GM23338 (cell line): ENCODE data around the gene MFNG. TPM values are rescaled to one million over a fixed set of nuclear protein-coding genes. Genes with fewer than 3 reads are reported as not detected.

Experiments used
- CREB1 ChIP-seq: fragments of 250-450 bp; sonication (Bioruptor Pico); IDR thresholded peaks from 2 replicates; pipeline ENCODE4 v1.5.0; 2020; ENCODE audit warnings: low read depth, mild to moderate bottlenecking, moderate library complexity
- CTCF ChIP-seq, 2 experiments: fragments of 200-600 bp in 1 of 2; sonication (generic) in 1 of 2; conservative IDR thresholded peaks; 2 replicates each; pipeline versions ENCODE4 v1.5.1 to v1.6.1; 2016 to 2017; ENCODE audit warnings: antibody characterized with exemption in 2 of 2, low read depth in 2 of 2, mild to moderate bottlenecking in 2 of 2, moderate library complexity in 1 of 2
- STAT1 ChIP-seq: IDR thresholded peaks from one replicate; pipeline ENCODE4 v1.6.1; 2016; ENCODE audit warnings: antibody characterized with exemption; ENCODE audit not compliant: unreplicated experiment
- ZNF114 ChIP-seq: fragments of 250-450 bp; sonication (Bioruptor Pico); IDR thresholded peaks from 2 replicates; pipeline ENCODE4 v1.5.0; 2020; ENCODE audit warnings: mild to moderate bottlenecking, moderate library complexity
- ZNF331 ChIP-seq: fragments of 250-450 bp; sonication (Bioruptor Pico); IDR thresholded peaks from 2 replicates; pipeline ENCODE4 v1.5.0; 2020; ENCODE audit warnings: low read depth, mild to moderate bottlenecking, moderate library complexity
- polyA plus RNA-seq: library from polyadenylated mRNA; unstranded; fragments of >200 nt; fragmentation: Nextera tagmentation; extraction: Ambion mirVana; gene quantifications from 2 replicates; pipeline ENCODE4 v1.2.1, GENCODE V29; 2016
- total RNA-seq: library from RNA; depleted of rRNA; stranded (reverse); fragments of >200 nt; shearing (Covaris generic); gene quantifications from 2 replicates; pipeline ENCODE4 v1.2.3, GENCODE V29; 2014
- TF ChIP-seq, protein P1 (sequence below): fragments of 250-450 bp; sonication (Bioruptor Pico); IDR thresholded peaks from 2 replicates; pipeline ENCODE4 v1.5.0; 2020; ENCODE audit warnings: mild to moderate bottlenecking, moderate library complexity

MFNG gene
- total and polyA plus RNA-seq, 2 experiments from 2014 or later = 1.4 to 1.9 TPM

DNA sequence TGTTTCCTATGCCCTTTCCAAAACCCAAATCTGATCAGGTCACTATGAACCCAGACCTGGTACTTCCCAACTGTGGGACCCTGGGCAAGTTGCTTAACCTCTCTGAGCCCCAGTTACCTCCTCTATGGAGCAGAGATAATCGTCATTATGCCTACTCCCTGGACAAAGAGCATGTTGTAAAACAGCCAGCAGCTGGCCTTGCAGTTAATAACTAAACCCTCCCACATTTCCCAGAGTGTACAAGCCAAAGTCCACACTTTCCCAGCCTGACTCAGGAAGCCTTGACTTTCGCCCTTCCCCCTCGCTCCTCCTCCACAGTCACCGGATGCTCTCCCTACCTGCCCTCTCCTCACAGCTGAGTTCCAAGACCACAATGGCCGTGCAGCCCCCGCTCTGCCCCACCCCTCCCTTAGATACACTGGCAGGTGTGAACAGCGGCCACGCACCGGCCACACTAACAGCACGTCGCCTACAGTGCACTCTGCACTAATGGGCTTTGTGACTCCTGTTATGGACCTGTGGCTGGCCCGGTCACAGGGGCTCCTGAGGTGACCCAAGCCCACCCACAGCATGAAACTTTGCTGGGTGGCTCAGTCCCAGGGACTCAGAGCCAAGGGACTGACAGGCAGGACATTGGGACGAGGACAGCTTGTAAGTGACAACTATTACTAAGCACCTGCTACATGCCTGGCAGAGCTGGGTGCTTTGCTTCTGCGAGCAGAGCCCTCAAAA lies 15.6 kb upstream of the MFNG start (continued):
- TF ChIP-seq, protein P1, sequence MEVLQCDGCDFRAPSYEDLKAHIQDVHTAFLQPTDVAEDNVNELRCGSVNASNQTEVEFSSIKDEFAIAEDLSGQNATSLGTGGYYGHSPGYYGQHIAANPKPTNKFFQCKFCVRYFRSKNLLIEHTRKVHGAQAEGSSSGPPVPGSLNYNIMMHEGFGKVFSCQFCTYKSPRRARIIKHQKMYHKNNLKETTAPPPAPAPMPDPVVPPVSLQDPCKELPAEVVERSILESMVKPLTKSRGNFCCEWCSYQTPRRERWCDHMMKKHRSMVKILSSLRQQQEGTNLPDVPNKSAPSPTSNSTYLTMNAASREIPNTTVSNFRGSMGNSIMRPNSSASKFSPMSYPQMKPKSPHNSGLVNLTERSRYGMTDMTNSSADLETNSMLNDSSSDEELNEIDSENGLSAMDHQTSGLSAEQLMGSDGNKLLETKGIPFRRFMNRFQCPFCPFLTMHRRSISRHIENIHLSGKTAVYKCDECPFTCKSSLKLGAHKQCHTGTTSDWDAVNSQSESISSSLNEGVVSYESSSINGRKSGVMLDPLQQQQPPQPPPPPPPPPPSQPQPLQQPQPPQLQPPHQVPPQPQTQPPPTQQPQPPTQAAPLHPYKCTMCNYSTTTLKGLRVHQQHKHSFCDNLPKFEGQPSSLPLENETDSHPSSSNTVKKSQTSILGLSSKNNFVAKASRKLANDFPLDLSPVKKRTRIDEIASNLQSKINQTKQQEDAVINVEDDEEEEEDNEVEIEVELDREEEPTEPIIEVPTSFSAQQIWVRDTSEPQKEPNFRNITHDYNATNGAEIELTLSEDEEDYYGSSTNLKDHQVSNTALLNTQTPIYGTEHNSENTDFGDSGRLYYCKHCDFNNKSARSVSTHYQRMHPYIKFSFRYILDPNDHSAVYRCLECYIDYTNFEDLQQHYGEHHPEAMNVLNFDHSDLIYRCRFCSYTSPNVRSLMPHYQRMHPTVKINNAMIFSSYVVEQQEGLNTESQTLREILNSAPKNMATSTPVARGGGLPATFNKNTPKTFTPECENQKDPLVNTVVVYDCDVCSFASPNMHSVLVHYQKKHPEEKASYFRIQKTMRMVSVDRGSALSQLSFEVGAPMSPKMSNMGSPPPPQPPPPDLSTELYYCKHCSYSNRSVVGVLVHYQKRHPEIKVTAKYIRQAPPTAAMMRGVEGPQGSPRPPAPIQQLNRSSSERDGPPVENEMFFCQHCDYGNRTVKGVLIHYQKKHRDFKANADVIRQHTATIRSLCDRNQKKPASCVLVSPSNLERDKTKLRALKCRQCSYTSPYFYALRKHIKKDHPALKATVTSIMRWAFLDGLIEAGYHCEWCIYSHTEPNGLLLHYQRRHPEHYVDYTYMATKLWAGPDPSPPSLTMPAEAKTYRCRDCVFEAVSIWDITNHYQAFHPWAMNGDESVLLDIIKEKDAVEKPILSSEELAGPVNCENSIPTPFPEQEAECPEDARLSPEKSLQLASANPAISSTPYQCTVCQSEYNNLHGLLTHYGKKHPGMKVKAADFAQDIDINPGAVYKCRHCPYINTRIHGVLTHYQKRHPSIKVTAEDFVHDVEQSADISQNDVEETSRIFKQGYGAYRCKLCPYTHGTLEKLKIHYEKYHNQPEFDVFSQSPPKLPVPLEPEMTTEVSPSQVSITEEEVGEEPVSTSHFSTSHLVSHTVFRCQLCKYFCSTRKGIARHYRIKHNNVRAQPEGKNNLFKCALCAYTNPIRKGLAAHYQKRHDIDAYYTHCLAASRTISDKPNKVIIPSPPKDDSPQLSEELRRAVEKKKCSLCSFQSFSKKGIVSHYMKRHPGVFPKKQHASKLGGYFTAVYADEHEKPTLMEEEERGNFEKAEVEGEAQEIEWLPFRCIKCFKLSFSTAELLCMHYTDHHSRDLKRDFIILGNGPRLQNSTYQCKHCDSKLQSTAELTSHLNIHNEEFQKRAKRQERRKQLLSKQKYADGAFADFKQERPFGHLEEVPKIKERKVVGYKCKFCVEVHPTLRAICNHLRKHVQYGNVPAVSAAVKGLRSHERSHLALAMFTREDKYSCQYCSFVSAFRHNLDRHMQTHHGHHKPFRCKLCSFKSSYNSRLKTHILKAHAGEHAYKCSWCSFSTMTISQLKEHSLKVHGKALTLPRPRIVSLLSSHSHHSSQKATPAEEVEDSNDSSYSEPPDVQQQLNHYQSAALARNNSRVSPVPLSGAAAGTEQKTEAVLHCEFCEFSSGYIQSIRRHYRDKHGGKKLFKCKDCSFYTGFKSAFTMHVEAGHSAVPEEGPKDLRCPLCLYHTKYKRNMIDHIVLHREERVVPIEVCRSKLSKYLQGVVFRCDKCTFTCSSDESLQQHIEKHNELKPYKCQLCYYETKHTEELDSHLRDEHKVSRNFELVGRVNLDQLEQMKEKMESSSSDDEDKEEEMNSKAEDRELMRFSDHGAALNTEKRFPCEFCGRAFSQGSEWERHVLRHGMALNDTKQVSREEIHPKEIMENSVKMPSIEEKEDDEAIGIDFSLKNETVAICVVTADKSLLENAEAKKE (CRISPR knock-in tag) = no peak
- no peak for TF ChIP-seq CREB1 (CRISPR knock-in tag)
- no peak for TF ChIP-seq ZNF114 (CRISPR knock-in tag)
- TF ChIP-seq ZNF331 (CRISPR knock-in tag) = no peak
- no peak for TF ChIP-seq STAT1
- no peak for TF ChIP-seq CTCF (conservative IDR thresholded peaks at IDR 0.05; ENCODE audit: low read depth in 2 of 2)
